K562 (cell line): ENCODE data around the gene MED15. TPM values are rescaled to one million over a fixed set of nuclear protein-coding genes. Genes with fewer than 3 reads are reported as not detected.

Source experiments
- ATAC-seq: fragments of 200-7000 bp; cut with Tn5 transposase; 3 replicates; pipeline ENCODE4 v1.9.1; 2020; ENCODE audit warnings: moderate library complexity
- BruUV-seq: library from RNA; stranded (reverse); fragments of 400-500 nt; replicated peaks from 2 replicates; lab custom pipeline; 2021; lab: Mats Ljungman, UMichigan
- CTCF ChIA-PET: fragments of 300-600 bp; formaldehyde crosslinking; extraction: SDS; loops from one replicate; lab custom pipeline; 2021; ENCODE audit warnings: low intra/inter-chr PET ratio; lab: Yijun Ruan, JAX
- POLR2A ChIA-PET: fragments of 300-600, 350-650 bp; sonication (Branson Sonifier 250); formaldehyde crosslinking; extraction: SDS; loops from one replicate; lab custom pipeline; 2021; ENCODE audit warnings: antibody characterized with exemption, inconsistent platforms; lab: Yijun Ruan, JAX
- DNase-seq, 4 experiments: peaks; one replicate each; pipeline versions ENCODE4 v3.0.0 to v3.0.0-alpha.2; 2011 to 2018; ENCODE audit warnings: low spot score in 3 of 4, mixed read lengths in 3 of 4; ENCODE audit errors: extremely low read depth in 1 of 4
- FAIRE-seq: peaks from 2 replicates; lab custom pipeline; 2011; peaks lifted over from hg19 to GRCh38; lab: Jason Lieb, UNC
- H2AFZ ChIP-seq: 2 replicates; pipeline ENCODE4 v1.6.0; 2011; ENCODE audit warnings: low read depth, low read length, control low read depth, inconsistent platforms
- H3K27ac ChIP-seq: fragments of 200-600 bp; 3 replicates; pipeline ENCODE4 v1.8.0; 2011; ENCODE audit warnings: low read depth, mild to moderate bottlenecking, control low read depth, inconsistent platforms, low read length, moderate library complexity, mixed read lengths; ENCODE audit errors: extremely low read depth
- H3K27me3 ChIP-seq, 2 experiments: fragments of 300-600 bp in 1 of 2; 2 replicates in 1 of 2; 3 replicates in 1 of 2; pipeline versions ENCODE4 v1.6.0 to v1.8.0; 2011; ENCODE audit warnings: inconsistent platforms in 2 of 2, low read length in 2 of 2, mild to moderate bottlenecking in 1 of 2, mixed read lengths in 1 of 2, moderate library complexity in 1 of 2; ENCODE audit not compliant: control insufficient read depth in 2 of 2, insufficient read depth in 2 of 2
- H3K36me3 ChIP-seq: fragments of 300-600 bp; 3 replicates; pipeline ENCODE4 v1.8.0; 2011; ENCODE audit warnings: mild to moderate bottlenecking, low read length, inconsistent platforms; ENCODE audit not compliant: control insufficient read depth, insufficient read depth
- H3K4me1 ChIP-seq, 2 experiments: fragments of 200-600 bp in 1 of 2; replicated peaks in 1 of 2; 2 replicates in 1 of 2; 3 replicates in 1 of 2; pipeline versions ENCODE4 v1.5.1 to v1.8.0; 2011; ENCODE audit warnings: inconsistent platforms in 2 of 2, low read length in 2 of 2, mild to moderate bottlenecking in 1 of 2, mixed read lengths in 1 of 2, moderate library complexity in 1 of 2; ENCODE audit not compliant: control insufficient read depth in 2 of 2, insufficient read depth in 2 of 2
- H3K4me2 ChIP-seq: 2 replicates; pipeline ENCODE4 v1.6.1; 2011; ENCODE audit warnings: low read length, control low read depth, inconsistent platforms, mixed read lengths; ENCODE audit not compliant: insufficient read depth
- H3K4me3 ChIP-seq: fragments of 200-600 bp; sonication (generic), shearing (Covaris generic); 2 replicates; pipeline ENCODE4 v1.5.1; 2016; ENCODE audit warnings: control low read depth, inconsistent platforms
- H3K79me2 ChIP-seq: fragments of 200-600 bp; 3 replicates; pipeline ENCODE4 v1.8.0; 2011; ENCODE audit warnings: low read length, inconsistent platforms; ENCODE audit not compliant: control insufficient read depth, insufficient read depth
- H3K9ac ChIP-seq, 2 experiments: 2 replicates each; pipeline versions ENCODE4 v1.6.0 to v1.6.1; 2011; ENCODE audit warnings: low read depth in 2 of 2, low read length in 2 of 2, control low read depth in 1 of 2, inconsistent platforms in 1 of 2, mild to moderate bottlenecking in 1 of 2, mixed read lengths in 1 of 2; ENCODE audit not compliant: insufficient read depth in 1 of 2
- H3K9me1 ChIP-seq: one replicate; pipeline ENCODE4 v1.6.0; 2011; ENCODE audit warnings: inconsistent platforms, mild to moderate bottlenecking, low read length, moderate library complexity; ENCODE audit not compliant: control insufficient read depth, insufficient read depth
- H3K9me3 ChIP-seq: replicated peaks from 2 replicates; pipeline ENCODE4 v1.5.1; 2011; ENCODE audit warnings: low read depth, low read length, inconsistent platforms; ENCODE audit not compliant: control insufficient read depth, insufficient read depth
- H4K20me1 ChIP-seq: replicated peaks from 2 replicates; pipeline ENCODE4 v1.6.1; 2011; ENCODE audit warnings: low read length, inconsistent platforms, mixed read lengths; ENCODE audit not compliant: control insufficient read depth, insufficient read depth
- E2F4 ChIP-seq: sonication (generic); formaldehyde crosslinking; IDR thresholded peaks from 2 replicates; pipeline ENCODE4 v1.8.0; 2022; ENCODE audit warnings: mild to moderate bottlenecking, low read depth, missing genetic modification reagents
- GABPB1 ChIP-seq: sonication (generic); formaldehyde crosslinking; IDR thresholded peaks from 2 replicates; pipeline ENCODE4 v1.8.0; 2022; ENCODE audit warnings: mild to moderate bottlenecking, missing genetic modification reagents
- ID3 ChIP-seq, 2 experiments: fragments of 250-450 bp in 1 of 2; fragments of 450-650 bp in 1 of 2; sonication (Bioruptor Pico) in 1 of 2; IDR thresholded peaks; 2 replicates each; pipeline versions ENCODE4 v1.6.1 to v1.8.0; 2016 to 2021; ENCODE audit warnings: mild to moderate bottlenecking in 2 of 2, moderate library complexity in 2 of 2, missing compliant biosample characterization in 1 of 2, missing genetic modification characterization in 1 of 2
- JUNB ChIP-seq: fragments of 450-650 bp; formaldehyde crosslinking; conservative IDR thresholded peaks from 2 replicates; pipeline ENCODE4 v1.4.0; 2020; ENCODE audit warnings: mild to moderate bottlenecking
- KDM5B ChIP-seq: fragments of 200-600 bp; sonication (generic); IDR thresholded peaks from 2 replicates; pipeline ENCODE4 v1.6.1; 2012; ENCODE audit warnings: low read depth, mild to moderate bottlenecking, moderate library complexity, low read length, control low read depth, inconsistent platforms; ENCODE audit not compliant: insufficient replicate concordance
- MEIS2 ChIP-seq: fragments of 450-650 bp; IDR thresholded peaks from 2 replicates; pipeline ENCODE4 v1.6.1; 2014; ENCODE audit warnings: mild to moderate bottlenecking; ENCODE audit not compliant: partially characterized antibody
- MYC ChIP-seq, 2 experiments: fragments of 250-450 bp in 1 of 2; sonication (Bioruptor Pico) in 1 of 2; IDR thresholded peaks; 2 replicates each; pipeline versions ENCODE4 v1.5.1 to v1.6.1; 2012 to 2021; ENCODE audit warnings: low read depth in 2 of 2, borderline replicate concordance in 1 of 2, improper control_type of control experiment in 1 of 2, low read length in 1 of 2, mild to moderate bottlenecking in 1 of 2, moderate library complexity in 1 of 2
- NFE2L1 ChIP-seq: fragments of 450-650 bp; IDR thresholded peaks from 2 replicates; pipeline ENCODE4 v1.6.1; 2016; ENCODE audit warnings: missing genetic modification characterization, low read depth, mild to moderate bottlenecking, missing compliant biosample characterization, moderate library complexity, borderline replicate concordance
- STAT6 ChIP-seq: sonication (generic); formaldehyde crosslinking; IDR thresholded peaks from 2 replicates; pipeline ENCODE4 v1.8.1; 2023; ENCODE audit warnings: mild to moderate bottlenecking, missing genetic modification reagents
- ZNF175 ChIP-seq: fragments of 200-800 bp; sonication (Bioruptor generic); IDR thresholded peaks from 2 replicates; pipeline ENCODE4 v1.6.1; 2016; ENCODE audit warnings: low read depth, mild to moderate bottlenecking, missing genetic modification characterization, missing compliant biosample characterization
- ZNF511 ChIP-seq: sonication (generic); formaldehyde crosslinking; IDR thresholded peaks from 2 replicates; pipeline ENCODE4 v1.8.0; 2022; ENCODE audit warnings: mild to moderate bottlenecking, missing genetic modification reagents
- ZNF512 ChIP-seq: IDR thresholded peaks from 2 replicates; pipeline ENCODE4 v1.6.1; 2016; ENCODE audit warnings: missing genetic modification characterization, missing compliant biosample characterization
- WGBS: fragments of 100-300 bp; shearing (Covaris generic); methylation state at CpG from one replicate; pipeline ENCODE4 v1.1.6; 2016; ENCODE audit warnings: low coverage, mixed read lengths; ENCODE audit not compliant: insufficient coverage; ENCODE audit errors: missing lambda C conversion rate; 5-methylcytosine and 5-hydroxymethylcytosine counted together
- in situ Hi-C: fragments of 300-500 bp; cut with MboI; formaldehyde crosslinking; loops from 4 replicates; pipeline ENCODE4 v1.15.0; 2018; ENCODE audit warnings: inconsistent platforms, mixed read lengths
- intact Hi-C: fragments of 100-400 bp; cut with micrococcal nuclease; formaldehyde crosslinking; loops from 2 replicates; pipeline ENCODE4 v1.14.2; 2022
- polyA plus RNA-seq, 8 experiments: library from polyadenylated mRNA; depleted of rRNA in 4 of 8; stranded (reverse) in 5 of 8; unstranded in 3 of 8; fragments of >200 nt; fragmentation: Nextera tagmentation in 2 of 8; fragmentation: Illumina TruSeq in 1 of 8; extraction: Ambion mirVana in 2 of 8; extraction: Trizol in 1 of 8; gene quantifications; 2 replicates each; pipeline versions ENCODE4 v1.2.1 to v1.2.3, GENCODE V29; 2011 to 2014; ENCODE audit warnings: inconsistent platforms in 1 of 8, missing spikeins in 1 of 8
- total RNA-seq, 7 experiments: library from RNA; depleted of rRNA in 6 of 7; stranded (reverse); fragments of >200 nt in 6 of 7; fragmentation: Illumina TruSeq in 2 of 7; extraction: Trizol in 2 of 7; gene quantifications; 2 replicates each; pipeline versions ENCODE4 v1.2.1 to v1.2.3, GENCODE V29; 2011 to 2021; ENCODE audit warnings: low replicate concordance in 1 of 7

Gene MED15
- total and polyA plus RNA-seq, 9 of the 15 experiments (the other 6 are each of a cell fraction or from before 2014, with no cell fraction given): 4.0 to 271 (median 60.1) TPM

- intact Hi-C loops: no loop called here
- Histone ChIP-seq H4K20me1 (peaks cover 20% of the 10 kb centered on the region), H3K9me1 (no peaks in the 10 kb centered on the region), H3K36me3 (no peaks in the 10 kb centered on the region), H3K9ac (no peak overlapping the region), H3K27me3 (peaks cover 15 to 25% of the 10 kb centered on the region in 2 experiments; a peak in 4 of 5 replicates), H3K4me2 (no peak overlapping the region), H3K9me3 (no peaks in the 10 kb centered on the region), H2AFZ (no peak overlapping the region), H3K4me1 (peaks cover 0 to 3% of the 10 kb centered on the region in 2 experiments; a peak in 2 of 5 replicates), H3K4me3 (no peak overlapping the region), H3K79me2 (no peaks in the 10 kb centered on the region), H3K27ac (no peak overlapping the region)
- ATAC-seq: no peak
- no peak for DNase-seq
- FAIRE-seq: no peak
- CTCF ChIA-PET: interaction anchor here (1.4 kb wide), 1 partner anchor 10 kb away, joined by 3 read pairs; no protein-coding TSS in a partner anchor
- POLR2A ChIA-PET: interaction anchor here (0.6 to 3.7 kb wide), 18 partner anchors 8 to 864 kb away, joined by 3 to 22 read pairs (median 5); partner anchors contain the start of genes DGCR6L and MED15
- no TSS peak for BruUV-seq
- 4% methylated on average over 2 of the region's 2 CpGs for WGBS
- in situ Hi-C loops: no loop called here
- no peak for TF ChIP-seq ZNF512 (tag)
- peak; percentile 38 for TF ChIP-seq KDM5B
- no peak for TF ChIP-seq GABPB1
- TF ChIP-seq MYC (IDR thresholded peaks at IDR 0.05; ENCODE audit: low read depth, low read length): no peak
- no peak for TF ChIP-seq MYC (CRISPR knock-in tag; IDR thresholded peaks at IDR 0.05; ENCODE audit: borderline replicate concordance, low read depth)
- TF ChIP-seq ZNF511 (CRISPR knock-in tag): peak; percentile 56; the same call in 1 of the 2 replicates
- no peak for TF ChIP-seq JUNB
- TF ChIP-seq ID3 (CRISPR knock-in tag; IDR thresholded peaks at IDR 0.05): no peak
- TF ChIP-seq ID3 (tag; IDR thresholded peaks at IDR 0.05): no peak
- TF ChIP-seq ZNF175 (CRISPR knock-in tag): no peak
- TF ChIP-seq STAT6 (CRISPR knock-in tag): peak; percentile 27; the same call in 1 of the 2 replicates
- TF ChIP-seq MEIS2: no peak
- TF ChIP-seq E2F4 (CRISPR knock-in tag): peak; percentile 66; the same call in 1 of the 2 replicates
- no peak for TF ChIP-seq NFE2L1 (tag)
These were observed 43.9 kb upstream of the MED15 start for GRCh38 chr22:20463324-20464095.
